Endothelial cell of umbilical vein (primary cell): Measurements from ENCODE around the gene SLC25A27. TPM values are rescaled to one million over a fixed set of nuclear protein-coding genes. Genes with fewer than 3 reads are reported as not detected.
"Not testable (repeated sequence)": the region's sequence is repeated elsewhere in the genome, so short reads cannot be mapped to it uniquely, and the experiment has no call there.

Source experiments
- BruUV-seq: library from RNA; stranded (reverse); fragments of 400-500 nt; replicated peaks from 2 replicates; lab custom pipeline; 2021; lab: Mats Ljungman, UMichigan
- CTCF ChIA-PET: fragments of 300-600, 350-600 bp; sonication (Branson Sonifier 250); formaldehyde crosslinking; loops from one replicate; lab custom pipeline; 2021; ENCODE audit warnings: antibody characterized with exemption, inconsistent platforms; lab: Charles Lee
- POLR2A ChIA-PET: fragments of 300-600, 350-600 bp; sonication (Branson Sonifier 250); formaldehyde crosslinking; loops from one replicate; lab custom pipeline; 2021; ENCODE audit warnings: antibody characterized with exemption, inconsistent platforms; lab: Charles Lee
- DNase-seq: peaks from one replicate; pipeline ENCODE4 v3.0.0-alpha.2; 2011; ENCODE audit warnings: low read depth, low spot score
- FAIRE-seq: peaks from 2 replicates; lab custom pipeline; 2011; peaks lifted over from hg19 to GRCh38; lab: Jason Lieb, UNC
- H2AFZ ChIP-seq: 2 replicates; pipeline ENCODE4 v1.6.0; 2012; ENCODE audit warnings: low read depth, low read length, control low read depth, inconsistent platforms
- H3K27ac ChIP-seq: 2 replicates; pipeline ENCODE4 v1.5.1; 2011; ENCODE audit warnings: low read depth, mild to moderate bottlenecking, control low read depth, low read length, moderate library complexity; ENCODE audit not compliant: insufficient read depth
- H3K27me3 ChIP-seq, 2 experiments: 2 replicates each; pipeline versions ENCODE4 v1.6.0 to v1.6.1; 2011; ENCODE audit warnings: low read length in 2 of 2, mixed read lengths in 1 of 2; ENCODE audit not compliant: control insufficient read depth in 2 of 2, insufficient read depth in 2 of 2
- H3K36me3 ChIP-seq, 2 experiments: 2 replicates in 1 of 2; 3 replicates in 1 of 2; pipeline ENCODE4 v1.5.1; 2011; ENCODE audit warnings: low read length in 2 of 2, mild to moderate bottlenecking in 1 of 2, moderate library complexity in 1 of 2; ENCODE audit not compliant: control insufficient read depth in 2 of 2, insufficient read depth in 2 of 2; ENCODE audit errors: extremely low read depth in 1 of 2
- H3K4me1 ChIP-seq: 3 replicates; pipeline ENCODE4 v1.5.1; 2011; ENCODE audit warnings: mild to moderate bottlenecking, low read length; ENCODE audit not compliant: control insufficient read depth, insufficient read depth; ENCODE audit errors: extremely low read depth
- H3K4me2 ChIP-seq: 2 replicates; pipeline ENCODE4 v1.6.1; 2011; ENCODE audit warnings: low read length, control low read depth, mixed read lengths; ENCODE audit not compliant: insufficient read depth
- H3K4me3 ChIP-seq, 3 experiments: fragments of 200-600 bp in 1 of 3; sonication (generic), shearing (Covaris generic) in 1 of 3; replicated peaks in 1 of 3; 2 replicates each; pipeline ENCODE4 v1.5.1; 2011 to 2016; ENCODE audit warnings: control low read depth in 3 of 3, low read length in 3 of 3, mild to moderate bottlenecking in 2 of 3, inconsistent platforms in 1 of 3, low read depth in 1 of 3, moderate library complexity in 1 of 3; ENCODE audit not compliant: insufficient read depth in 1 of 3
- H3K79me2 ChIP-seq: 2 replicates; pipeline ENCODE4 v1.6.0; 2012; ENCODE audit warnings: low read length, inconsistent platforms; ENCODE audit not compliant: control insufficient read depth, insufficient read depth
- H3K9ac ChIP-seq: replicated peaks from 2 replicates; pipeline ENCODE3; 2011; ENCODE audit warnings: low read length, control low read depth; ENCODE audit not compliant: insufficient read depth; ENCODE audit errors: extremely low read depth
- H3K9me1 ChIP-seq: replicated peaks from 3 replicates; pipeline ENCODE4 v1.6.0; 2011; ENCODE audit warnings: mild to moderate bottlenecking, low read length; ENCODE audit not compliant: control insufficient read depth, insufficient read depth; ENCODE audit errors: extremely low read depth
- H3K9me3 ChIP-seq: replicated peaks from 2 replicates; pipeline ENCODE4 v1.5.1; 2012; ENCODE audit warnings: low read length, inconsistent platforms; ENCODE audit not compliant: control insufficient read depth, insufficient read depth
- H4K20me1 ChIP-seq: replicated peaks from 2 replicates; pipeline ENCODE3; 2011; ENCODE audit warnings: mild to moderate bottlenecking, low read length; ENCODE audit not compliant: control insufficient read depth, insufficient read depth; ENCODE audit errors: extremely low read depth
- CTCF ChIP-seq, 2 donors: IDR thresholded peaks; 1 replicate in 1 of 2; 2 replicates in 1 of 2; pipeline ENCODE4 v1.5.1; 2011; ENCODE audit warnings: low read length in 2 of 2, mild to moderate bottlenecking in 2 of 2, moderate library complexity in 2 of 2, control low read depth in 1 of 2, inconsistent platforms in 1 of 2, low read depth in 1 of 2; ENCODE audit not compliant: insufficient read depth in 1 of 2; ENCODE audit errors: extremely low read depth in 1 of 2
- EZH2 ChIP-seq: IDR thresholded peaks from 2 replicates; pipeline ENCODE4 v1.6.1; 2012; ENCODE audit warnings: borderline replicate concordance, low read depth, mild to moderate bottlenecking, moderate library complexity, low read length, inconsistent platforms; ENCODE audit not compliant: severe bottlenecking
- JUN ChIP-seq: IDR thresholded peaks from 2 replicates; pipeline ENCODE4 v1.6.1; 2011; ENCODE audit warnings: borderline replicate concordance, low read depth; ENCODE audit not compliant: insufficient read length, insufficient read depth
- POLR2AphosphoS5 ChIP-seq: IDR thresholded peaks from 2 replicates; pipeline ENCODE4 v1.6.1; 2012; ENCODE audit warnings: low read depth, mild to moderate bottlenecking, control low read depth, low read length, moderate library complexity; ENCODE audit not compliant: insufficient read depth
- dilution Hi-C: fragments of 300-500 bp; cut with MboI; formaldehyde crosslinking; loops from one replicate; pipeline ENCODE4 v1.15.0; 2019; ENCODE audit warnings: low sequenced_read_pairs; ENCODE audit not compliant: extremely low pct_ligation_motif_present
- intact Hi-C: fragments of 100-400 bp; cut with micrococcal nuclease; formaldehyde crosslinking; loops from one replicate; pipeline ENCODE4 v1.10.0; 2022
- polyA plus RNA-seq, 4 experiments: library from polyadenylated mRNA; depleted of rRNA in 3 of 4; stranded (reverse) in 3 of 4; unstranded in 1 of 4; fragments of >200 nt; gene quantifications; 2 replicates each; pipeline versions ENCODE4 v1.2.1 to v1.2.3, GENCODE V29; 2011 to 2012; ENCODE audit warnings: missing spikeins in 1 of 4
- total RNA-seq: library from RNA; stranded (reverse); gene quantifications from 2 replicates; pipeline ENCODE4 v1.2.3, GENCODE V29; 2021

The SLC25A27 gene
- total and polyA plus RNA-seq, 2 donors (not counting 3 experiments of a cell fraction or from before 2014, with no cell fraction given) = 3.3 to 4.0 TPM

- H3K27ac ChIP-seq = no peak overlapping the region
- no peak for TF ChIP-seq EZH2
- TF ChIP-seq JUN = no peak
- no peak for TF ChIP-seq CTCF (IDR thresholded peaks at IDR 0.05; ENCODE audit: extremely low read depth in 1 of 2, insufficient read depth in 1 of 2, low read depth in 1 of 2, low read length in 2 of 2)
- TF ChIP-seq POLR2AphosphoS5 = no peak
- peaks cover 2 to 9% of the 10 kb centered on the region in 2 experiments for H3K27me3 ChIP-seq
- FAIRE-seq (no peak), DNase-seq (no peak)
- BruUV-seq = no TSS peak
- intact Hi-C loops (no loop called here), dilution Hi-C loops (no loop called here)
- no peaks in the 10 kb centered on the region for H3K36me3 ChIP-seq
- H3K4me1 ChIP-seq = no peaks in the 10 kb centered on the region
- H3K79me2 ChIP-seq = no peaks in the 10 kb centered on the region
- no peaks in the 10 kb centered on the region for H3K9me1 ChIP-seq
- H2AFZ ChIP-seq = no peak overlapping the region
- no peaks in the 10 kb centered on the region for H4K20me1 ChIP-seq
- no peaks in the 10 kb centered on the region for H3K9me3 ChIP-seq
- H3K4me2 ChIP-seq = no peak overlapping the region
- ChIA-PET POLR2A (no interaction called here), CTCF (no interaction called here)
- H3K4me3 ChIP-seq = no peak overlapping the region
- H3K9ac ChIP-seq = no peak overlapping the region
Observed at GRCh38 chr6:46645265-46645664, 7.5 kb upstream of the SLC25A27 start.

GRCh38 chr6:46648108-46648507, 4.7 kb upstream of the SLC25A27 start:
- H3K27ac ChIP-seq, H2AFZ ChIP-seq, H3K9me3 ChIP-seq, intact Hi-C loops, CTCF ChIA-PET, H3K9ac ChIP-seq, H3K27me3 ChIP-seq, H3K36me3 ChIP-seq, DNase-seq, dilution Hi-C loops, FAIRE-seq, H3K4me3 ChIP-seq, H3K79me2 ChIP-seq, H3K4me1 ChIP-seq, H3K4me2 ChIP-seq, POLR2A ChIA-PET, H4K20me1 ChIP-seq, BruUV-seq, H3K9me1 ChIP-seq: not testable (repeated sequence)
